HUES48 (cell line): Measurements from ENCODE around the gene CDIP1.

Source experiments
- H3K27ac ChIP-seq: one replicate; pipeline ENCODE4 v1.7.0; 2013; ENCODE audit warnings: low read depth, low read length, inconsistent platforms
- H3K27me3 ChIP-seq: 2 replicates; pipeline ENCODE4 v1.6.1; 2013; ENCODE audit warnings: mild to moderate bottlenecking, low read length; ENCODE audit not compliant: control insufficient read depth, insufficient read depth
- H3K36me3 ChIP-seq: 2 replicates; pipeline ENCODE4 v1.6.1; 2013; ENCODE audit warnings: low read length; ENCODE audit not compliant: control insufficient read depth, insufficient read depth
- H3K4me1 ChIP-seq: 2 replicates; pipeline ENCODE4 v1.6.1; 2013; ENCODE audit warnings: mild to moderate bottlenecking, low read length; ENCODE audit not compliant: control insufficient read depth, insufficient read depth
- H3K4me3 ChIP-seq: 2 replicates; pipeline ENCODE4 v1.5.1; 2013; ENCODE audit warnings: mild to moderate bottlenecking, low read depth, low read length
- H3K9ac ChIP-seq: 2 replicates; pipeline ENCODE4 v1.6.1; 2013; ENCODE audit warnings: mild to moderate bottlenecking, low read depth, low read length, moderate library complexity
- H3K9me3 ChIP-seq: 2 replicates; pipeline ENCODE4 v1.6.1; 2013; ENCODE audit warnings: low read length; ENCODE audit not compliant: control insufficient read depth, insufficient read depth

The CDIP1 gene

GRCh38 chr16:4525634-4526277 is 12.8 kb downstream of the CDIP1 start:
- no peaks in the 10 kb centered on the region for H3K27me3 ChIP-seq
- no peak overlapping the region for H3K9ac ChIP-seq
- H3K27ac ChIP-seq, result no peak overlapping the region
- no peaks in the 10 kb centered on the region for H3K9me3 ChIP-seq
- H3K4me1 ChIP-seq, result peaks cover 37% of the 10 kb centered on the region
- H3K36me3 ChIP-seq, result no peaks in the 10 kb centered on the region
- H3K4me3 ChIP-seq, result no peak overlapping the region

DNA sequence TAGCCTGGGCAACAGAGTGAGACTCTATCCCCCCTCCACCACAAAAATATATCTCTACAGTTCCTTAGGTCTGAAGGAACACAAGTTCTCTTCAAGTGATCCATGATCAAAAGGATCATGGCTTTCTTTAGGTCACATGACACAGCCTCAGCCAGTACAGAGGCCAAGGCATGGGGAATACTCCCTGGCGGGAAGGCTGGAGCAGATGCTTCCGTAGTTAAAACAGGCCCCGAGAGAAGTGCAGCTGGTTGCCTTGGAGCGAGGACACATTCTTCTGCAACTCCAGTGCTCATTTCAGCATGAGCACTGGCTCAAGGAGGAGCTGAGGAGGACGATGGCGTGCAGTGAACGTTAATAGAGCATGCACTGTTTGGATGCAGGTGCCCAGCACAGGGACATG is 13.5 kb downstream of the CDIP1 start:
- no peaks in the 10 kb centered on the region for H3K9me3 ChIP-seq
- peaks cover 35% of the 10 kb centered on the region for H3K4me1 ChIP-seq
- H3K4me3 ChIP-seq, result no peak overlapping the region
- no peak overlapping the region for H3K27ac ChIP-seq
- no peaks in the 10 kb centered on the region for H3K27me3 ChIP-seq
- no peak overlapping the region for H3K9ac ChIP-seq
- no peaks in the 10 kb centered on the region for H3K36me3 ChIP-seq

DNA sequence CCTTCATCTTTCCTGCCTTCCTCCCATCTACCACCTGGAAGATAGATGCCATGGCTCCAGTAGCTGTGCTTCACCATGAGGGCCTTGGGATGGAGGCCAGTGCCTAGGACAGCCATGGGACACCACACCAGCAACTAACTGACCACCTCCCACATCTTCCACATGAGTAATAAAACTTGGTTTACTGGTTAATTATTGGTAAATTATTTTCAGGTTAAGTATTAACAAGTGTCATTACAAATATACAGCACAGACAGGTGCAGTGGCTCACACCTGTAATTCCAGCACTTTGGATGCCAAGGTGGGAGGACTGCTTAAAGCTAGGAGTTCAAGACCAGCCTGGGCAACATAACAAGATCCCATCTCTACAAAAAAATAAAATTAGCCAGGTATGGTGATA is 14.0 kb downstream of the CDIP1 start:
- Histone ChIP-seq H3K36me3 (no peaks in the 10 kb centered on the region), H3K9ac (no peak overlapping the region), H3K27me3 (no peaks in the 10 kb centered on the region), H3K4me3 (no peak overlapping the region), H3K9me3 (no peaks in the 10 kb centered on the region), H3K27ac (no peak overlapping the region), H3K4me1 (peaks cover 30% of the 10 kb centered on the region)

DNA sequence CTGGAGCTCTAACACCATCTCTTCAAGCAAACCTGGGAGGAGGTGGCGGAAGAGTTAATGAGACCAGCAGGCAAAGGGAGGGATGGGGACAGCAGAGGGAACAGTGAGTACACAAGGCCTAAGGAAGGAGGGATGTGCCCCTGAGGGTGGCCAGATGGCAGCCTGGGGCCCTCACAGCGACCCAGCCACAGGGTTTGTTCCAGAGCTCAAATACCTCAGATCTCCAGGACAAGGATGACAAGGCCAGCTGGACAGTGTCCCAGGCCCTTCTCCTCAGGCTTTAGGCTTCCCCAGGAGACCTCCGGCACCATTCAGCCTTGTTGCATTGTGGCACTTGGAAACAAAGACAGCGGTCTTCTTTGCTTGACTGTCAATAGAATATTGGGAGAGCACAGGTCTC is 14.9 kb downstream of the CDIP1 start:
- H3K27ac ChIP-seq, result no peak overlapping the region

GRCh38 chr16:4522051-4522581 is 16.5 kb downstream of the CDIP1 start:
- H3K27ac ChIP-seq, result no peak overlapping the region
- no peaks in the 10 kb centered on the region for H3K36me3 ChIP-seq
- no peak overlapping the region for H3K9ac ChIP-seq
- no peak overlapping the region for H3K4me3 ChIP-seq
- H3K9me3 ChIP-seq, result no peaks in the 10 kb centered on the region
- H3K27me3 ChIP-seq, result no peaks in the 10 kb centered on the region
- H3K4me1 ChIP-seq, result peaks cover 19% of the 10 kb centered on the region

More for the DNA sequence above, 14.9 kb downstream of the CDIP1 start:
- Histone ChIP-seq H3K27me3 (no peaks in the 10 kb centered on the region), H3K4me3 (no peak overlapping the region), H3K36me3 (no peaks in the 10 kb centered on the region), H3K9me3 (no peaks in the 10 kb centered on the region), H3K9ac (no peak overlapping the region), H3K4me1 (peaks cover 23% of the 10 kb centered on the region)

- no peak overlapping the region for H3K9ac ChIP-seq
Measured at GRCh38 chr16:4520913-4521312, 17.7 kb downstream of the CDIP1 start.

DNA sequence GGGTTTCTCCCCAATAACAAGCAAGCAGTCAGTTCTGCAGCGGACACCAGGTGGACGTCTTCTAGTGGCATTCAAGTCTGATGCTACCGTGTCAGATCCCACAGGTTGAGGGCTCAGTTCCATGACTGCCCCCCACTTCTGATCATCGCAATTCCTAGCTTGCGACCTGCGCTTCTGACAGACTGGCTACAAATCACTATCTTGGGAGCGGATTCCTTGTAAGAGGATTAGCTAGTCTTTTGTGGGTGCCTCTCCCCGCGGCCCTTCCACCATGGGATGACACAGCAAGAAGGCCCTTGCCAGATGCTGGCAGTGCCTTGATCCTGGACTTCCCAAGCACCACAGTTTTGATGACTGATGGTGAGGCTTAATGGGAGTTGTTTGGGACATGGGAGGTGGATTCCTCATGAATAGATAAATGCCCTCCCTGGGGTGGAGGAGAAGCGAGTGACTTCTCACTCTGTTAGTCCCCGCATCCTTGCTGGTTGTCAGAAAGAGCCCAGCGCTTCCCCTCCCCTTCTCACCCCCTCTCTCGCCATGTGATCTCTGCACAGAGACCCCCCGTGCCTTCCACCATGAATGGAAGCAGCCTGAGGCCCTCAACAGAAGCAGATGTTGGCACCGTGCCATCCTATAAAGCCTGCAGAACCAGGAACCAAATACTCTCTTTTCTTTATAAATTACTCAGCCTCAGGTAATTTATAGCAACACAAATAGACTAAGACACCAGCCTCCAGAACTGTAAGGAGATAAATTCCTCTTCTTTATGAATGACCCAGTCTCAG is 19.1 kb downstream of the CDIP1 start:
- no peaks in the 10 kb centered on the region for H3K27me3 ChIP-seq
- peaks cover 24% of the 10 kb centered on the region for H3K4me1 ChIP-seq
- H3K36me3 ChIP-seq, result no peaks in the 10 kb centered on the region
- H3K9me3 ChIP-seq, result no peaks in the 10 kb centered on the region
- no peak overlapping the region for H3K9ac ChIP-seq
- H3K4me3 ChIP-seq, result no peak overlapping the region
- H3K27ac ChIP-seq, result no peak overlapping the region

More at GRCh38 chr16:4520913-4521312, 17.7 kb downstream of the CDIP1 start:
- Histone ChIP-seq H3K27ac (no peak overlapping the region), H3K4me1 (peaks cover 19% of the 10 kb centered on the region), H3K36me3 (no peaks in the 10 kb centered on the region), H3K4me3 (no peak overlapping the region), H3K9me3 (no peaks in the 10 kb centered on the region), H3K27me3 (no peaks in the 10 kb centered on the region)

- Histone ChIP-seq H3K9me3 (no peaks in the 10 kb centered on the region), H3K27me3 (no peaks in the 10 kb centered on the region), H3K36me3 (peaks cover 12% of the 10 kb centered on the region), H3K9ac (no peak overlapping the region), H3K4me1 (peaks cover 24% of the 10 kb centered on the region), H3K27ac (no peak overlapping the region), H3K4me3 (no peak overlapping the region)
Measured at GRCh38 chr16:4517812-4518680, 20.5 kb downstream of the CDIP1 start.

- H3K36me3 ChIP-seq, result peaks cover 31% of the 10 kb centered on the region
- H3K4me1 ChIP-seq, result peaks cover 5% of the 10 kb centered on the region; the same call in 1 of the 2 replicates
- H3K27ac ChIP-seq, result no peak overlapping the region
- no peak overlapping the region for H3K4me3 ChIP-seq
- H3K9me3 ChIP-seq, result no peaks in the 10 kb centered on the region
- H3K27me3 ChIP-seq, result no peaks in the 10 kb centered on the region
- no peak overlapping the region for H3K9ac ChIP-seq
Measured at GRCh38 chr16:4515611-4516233, 22.9 kb downstream of the CDIP1 start.

GRCh38 chr16:4514606-4515005 is 24.0 kb downstream of the CDIP1 start:
- Histone ChIP-seq H3K27ac (no peak overlapping the region), H3K9me3 (no peaks in the 10 kb centered on the region), H3K9ac (no peak overlapping the region), H3K36me3 (peaks cover 42% of the 10 kb centered on the region), H3K27me3 (no peaks in the 10 kb centered on the region), H3K4me3 (no peak overlapping the region), H3K4me1 (peaks cover 5% of the 10 kb centered on the region; the same call in 1 of the 2 replicates)
